HepG2 (cell line): Measurements from ENCODE around the gene FITM2. TPM values are rescaled to one million over a fixed set of nuclear protein-coding genes. Genes with fewer than 3 reads are reported as not detected.

Experiments used
- FIP1L1 ChIP-seq: fragments of 200-400 bp; formaldehyde crosslinking; IDR thresholded peaks from 2 replicates; pipeline ENCODE4 v1.6.1; 2018; ENCODE audit warnings: low read depth, mild to moderate bottlenecking, low read length, moderate library complexity, borderline replicate concordance; ENCODE audit not compliant: insufficient read depth
- FOXP1 ChIP-seq, 2 experiments: fragments of 450-650 bp in 1 of 2; IDR thresholded peaks; 2 replicates each; pipeline ENCODE4 v1.6.1; 2017 to 2018; ENCODE audit warnings: antibody characterized with exemption in 1 of 2
- GATA4 ChIP-seq: sonication (generic); IDR thresholded peaks from 2 replicates; pipeline ENCODE4 v1.6.1; 2016; ENCODE audit warnings: antibody characterized with exemption, low read depth, borderline replicate concordance
- HNF4G ChIP-seq, 2 experiments: sonication (generic) in 1 of 2; formaldehyde crosslinking in 1 of 2; IDR thresholded peaks; 2 replicates each; pipeline versions ENCODE4 v1.4.0 to v1.6.1; 2011 to 2020; ENCODE audit warnings: borderline replicate concordance in 2 of 2, low read depth in 2 of 2, mild to moderate bottlenecking in 2 of 2, low read length in 1 of 2, missing genetic modification reagents in 1 of 2, moderate library complexity in 1 of 2
- MTF2 ChIP-seq: sonication (generic); formaldehyde crosslinking; IDR thresholded peaks from 2 replicates; pipeline ENCODE4 v1.5.0; 2020; ENCODE audit warnings: missing genetic modification reagents, borderline replicate concordance
- NCOA2 ChIP-seq: sonication (generic); formaldehyde crosslinking; IDR thresholded peaks from 2 replicates; pipeline ENCODE4 v1.8.0; 2022; ENCODE audit warnings: inconsistent platforms
- NR1H2 ChIP-seq: sonication (generic); formaldehyde crosslinking; IDR thresholded peaks from 2 replicates; pipeline ENCODE4 v1.8.1; 2022; ENCODE audit warnings: low read depth, missing genetic modification reagents, borderline replicate concordance
- RAD51 ChIP-seq: fragments of 450-650 bp; IDR thresholded peaks from 2 replicates; pipeline ENCODE4 v1.6.1; 2016; ENCODE audit warnings: borderline replicate concordance
- SNAPC2 ChIP-seq: sonication (generic); formaldehyde crosslinking; IDR thresholded peaks from 2 replicates; pipeline ENCODE4 v1.8.1; 2022; ENCODE audit warnings: mild to moderate bottlenecking, missing genetic modification reagents
- TCF7 ChIP-seq: sonication (generic); IDR thresholded peaks from 2 replicates; pipeline ENCODE4 v1.6.1; 2016; ENCODE audit warnings: antibody characterized with exemption, low read depth
- ZFP82 ChIP-seq: sonication (generic); formaldehyde crosslinking; IDR thresholded peaks from 2 replicates; pipeline ENCODE4 v1.5.1; 2020; ENCODE audit warnings: mild to moderate bottlenecking, missing genetic modification reagents, borderline replicate concordance
- ZNF234 ChIP-seq: sonication (generic); formaldehyde crosslinking; conservative IDR thresholded peaks from 2 replicates; pipeline ENCODE4 v1.5.1; 2020; ENCODE audit warnings: mild to moderate bottlenecking, missing genetic modification reagents
- ZNF253 ChIP-seq: sonication (generic); formaldehyde crosslinking; IDR thresholded peaks from 2 replicates; pipeline ENCODE4 v1.8.0; 2022; ENCODE audit warnings: mild to moderate bottlenecking, missing genetic modification reagents, borderline replicate concordance
- ZNF256 ChIP-seq: sonication (generic); formaldehyde crosslinking; conservative IDR thresholded peaks from 2 replicates; pipeline ENCODE4 v1.4.0; 2020; ENCODE audit warnings: missing genetic modification reagents
- ZNF709 ChIP-seq: sonication (generic); formaldehyde crosslinking; IDR thresholded peaks from 2 replicates; pipeline ENCODE4 v1.5.0; 2020; ENCODE audit warnings: mild to moderate bottlenecking, missing genetic modification reagents
- ZNF776 ChIP-seq: sonication (generic); formaldehyde crosslinking; IDR thresholded peaks from 2 replicates; pipeline ENCODE4 v1.4.0; 2020; ENCODE audit warnings: mild to moderate bottlenecking, missing genetic modification reagents
- polyA plus RNA-seq, 8 experiments: library from polyadenylated mRNA; depleted of rRNA in 3 of 8; stranded (reverse) in 7 of 8; unstranded in 1 of 8; fragments of >200 nt; fragmentation: Illumina TruSeq in 4 of 8; extraction: Trizol in 4 of 8; gene quantifications; 2 replicates each; pipeline versions ENCODE4 v1.2.1 to v1.2.3, GENCODE V29; 2011 to 2016; ENCODE audit warnings: low read depth in 4 of 8, missing spikeins in 1 of 8, mixed read lengths in 1 of 8; ENCODE audit not compliant: insufficient read depth in 1 of 8
- total RNA-seq, 5 experiments: library from RNA; depleted of rRNA; stranded (reverse); fragments of >200 nt; fragmentation: Illumina TruSeq; extraction: Trizol; gene quantifications; 2 replicates each; pipeline ENCODE4 v1.2.3, GENCODE V29; 2016; ENCODE audit warnings: low read depth in 1 of 5
- TF ChIP-seq, protein P1 (sequence below): sonication (generic); formaldehyde crosslinking; IDR thresholded peaks from 2 replicates; pipeline ENCODE4 v1.5.1; 2020; ENCODE audit warnings: missing genetic modification reagents, mild to moderate bottlenecking, borderline replicate concordance
- TF ChIP-seq, protein P2 (sequence below): sonication (generic); formaldehyde crosslinking; IDR thresholded peaks from 2 replicates; pipeline ENCODE4 v1.8.0; 2022; ENCODE audit warnings: low read depth, missing genetic modification reagents
- TF ChIP-seq, protein P3 (sequence below): sonication (generic); formaldehyde crosslinking; IDR thresholded peaks from 2 replicates; pipeline ENCODE4 v1.5.0; 2020; ENCODE audit warnings: missing genetic modification reagents
- TF ChIP-seq, protein P4 (sequence below): sonication (generic); formaldehyde crosslinking; conservative IDR thresholded peaks from 2 replicates; pipeline ENCODE4 v1.5.0; 2020; ENCODE audit warnings: missing genetic modification reagents
- TF ChIP-seq, protein P5 (sequence below): sonication (generic); formaldehyde crosslinking; IDR thresholded peaks from 2 replicates; pipeline ENCODE4 v1.4.0; 2020; ENCODE audit warnings: missing genetic modification reagents

FITM2 gene
- total and polyA plus RNA-seq, 2 of the 13 experiments (the other 11 are each of a cell fraction or from before 2014, with no cell fraction given), result 9.6 to 24.5 TPM

DNA sequence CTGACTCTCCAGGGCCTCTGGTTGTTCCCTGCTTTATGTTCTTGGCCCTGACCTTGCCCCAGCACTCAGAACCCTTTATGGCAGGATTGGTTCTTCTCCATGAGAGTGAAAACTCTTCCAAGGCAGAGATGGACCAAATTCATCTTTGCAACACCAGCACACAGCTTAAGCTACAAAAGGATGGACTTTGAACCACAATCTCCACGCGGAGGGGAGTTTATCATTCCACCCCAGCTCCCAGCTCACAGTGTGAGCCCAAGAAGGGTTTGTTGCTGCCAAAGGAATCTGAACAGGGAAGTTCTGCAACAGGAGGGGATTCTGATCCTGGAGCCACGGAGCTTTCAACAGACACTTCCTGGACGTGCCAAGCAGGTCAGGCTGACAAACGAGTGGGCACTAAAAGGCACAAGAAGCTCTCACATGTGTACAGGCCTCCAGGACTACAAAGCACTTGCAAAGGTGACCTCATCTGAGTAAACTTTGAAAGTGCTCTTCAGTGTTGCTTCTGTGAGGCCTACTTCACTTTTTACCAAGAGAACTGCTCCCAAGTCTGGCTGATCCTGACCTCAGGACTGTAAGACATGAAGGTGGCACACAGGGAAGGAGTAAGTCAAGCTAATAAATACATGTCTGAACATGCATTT lies 8.9 kb downstream of the FITM2 start (continued):
- TF ChIP-seq ZNF253 (CRISPR knock-in tag) (no peak), ZNF256 (no peak; the same call in 1 of the 2 replicates), TCF7 (peak; percentile 91), ZFP82 (CRISPR knock-in tag) (no peak), ZNF234 (no peak), FIP1L1 (no peak), ZNF776 (CRISPR knock-in tag) (no peak), MTF2 (CRISPR knock-in tag) (no peak), GATA4 (peak; percentile 59; the same call in 1 of the 2 replicates), RAD51 (no peak), ZNF709 (CRISPR knock-in tag) (no peak), HNF4G (IDR thresholded peaks at IDR 0.05; ENCODE audit: borderline replicate concordance, low read depth, low read length) (peak; percentile 80), HNF4G (CRISPR knock-in tag; IDR thresholded peaks at IDR 0.05; ENCODE audit: borderline replicate concordance, low read depth) (peak; percentile 96), NR1H2 (CRISPR knock-in tag) (no peak), SNAPC2 (peak; percentile 76; the same call in 1 of the 2 replicates), FOXP1 (IDR thresholded peaks at IDR 0.05) (no peak), FOXP1 (CRISPR knock-in tag; IDR thresholded peaks at IDR 0.05) (peak; percentile 81), NCOA2 (CRISPR knock-in tag) (peak; percentile 73)
- TF ChIP-seq, protein P1, sequence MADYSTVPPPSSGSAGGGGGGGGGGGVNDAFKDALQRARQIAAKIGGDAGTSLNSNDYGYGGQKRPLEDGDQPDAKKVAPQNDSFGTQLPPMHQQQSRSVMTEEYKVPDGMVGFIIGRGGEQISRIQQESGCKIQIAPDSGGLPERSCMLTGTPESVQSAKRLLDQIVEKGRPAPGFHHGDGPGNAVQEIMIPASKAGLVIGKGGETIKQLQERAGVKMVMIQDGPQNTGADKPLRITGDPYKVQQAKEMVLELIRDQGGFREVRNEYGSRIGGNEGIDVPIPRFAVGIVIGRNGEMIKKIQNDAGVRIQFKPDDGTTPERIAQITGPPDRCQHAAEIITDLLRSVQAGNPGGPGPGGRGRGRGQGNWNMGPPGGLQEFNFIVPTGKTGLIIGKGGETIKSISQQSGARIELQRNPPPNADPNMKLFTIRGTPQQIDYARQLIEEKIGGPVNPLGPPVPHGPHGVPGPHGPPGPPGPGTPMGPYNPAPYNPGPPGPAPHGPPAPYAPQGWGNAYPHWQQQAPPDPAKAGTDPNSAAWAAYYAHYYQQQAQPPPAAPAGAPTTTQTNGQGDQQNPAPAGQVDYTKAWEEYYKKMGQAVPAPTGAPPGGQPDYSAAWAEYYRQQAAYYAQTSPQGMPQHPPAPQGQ (CRISPR knock-in tag), result no peak
- TF ChIP-seq, protein P2, sequence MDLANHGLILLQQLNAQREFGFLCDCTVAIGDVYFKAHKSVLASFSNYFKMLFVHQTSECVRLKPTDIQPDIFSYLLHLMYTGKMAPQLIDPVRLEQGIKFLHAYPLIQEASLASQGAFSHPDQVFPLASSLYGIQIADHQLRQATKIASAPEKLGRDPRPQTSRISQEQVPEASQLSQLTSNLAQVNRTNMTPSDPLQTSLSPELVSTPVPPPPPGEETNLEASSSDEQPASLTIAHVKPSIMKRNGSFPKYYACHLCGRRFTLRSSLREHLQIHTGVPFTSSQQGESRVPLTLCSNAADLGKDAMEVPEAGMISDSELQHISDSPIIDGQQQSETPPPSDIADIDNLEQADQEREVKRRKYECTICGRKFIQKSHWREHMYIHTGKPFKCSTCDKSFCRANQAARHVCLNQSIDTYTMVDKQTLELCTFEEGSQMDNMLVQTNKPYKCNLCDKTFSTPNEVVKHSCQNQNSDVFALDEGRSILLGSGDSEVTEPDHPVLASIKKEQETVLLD (CRISPR knock-in tag), result no peak
- TF ChIP-seq, protein P3, sequence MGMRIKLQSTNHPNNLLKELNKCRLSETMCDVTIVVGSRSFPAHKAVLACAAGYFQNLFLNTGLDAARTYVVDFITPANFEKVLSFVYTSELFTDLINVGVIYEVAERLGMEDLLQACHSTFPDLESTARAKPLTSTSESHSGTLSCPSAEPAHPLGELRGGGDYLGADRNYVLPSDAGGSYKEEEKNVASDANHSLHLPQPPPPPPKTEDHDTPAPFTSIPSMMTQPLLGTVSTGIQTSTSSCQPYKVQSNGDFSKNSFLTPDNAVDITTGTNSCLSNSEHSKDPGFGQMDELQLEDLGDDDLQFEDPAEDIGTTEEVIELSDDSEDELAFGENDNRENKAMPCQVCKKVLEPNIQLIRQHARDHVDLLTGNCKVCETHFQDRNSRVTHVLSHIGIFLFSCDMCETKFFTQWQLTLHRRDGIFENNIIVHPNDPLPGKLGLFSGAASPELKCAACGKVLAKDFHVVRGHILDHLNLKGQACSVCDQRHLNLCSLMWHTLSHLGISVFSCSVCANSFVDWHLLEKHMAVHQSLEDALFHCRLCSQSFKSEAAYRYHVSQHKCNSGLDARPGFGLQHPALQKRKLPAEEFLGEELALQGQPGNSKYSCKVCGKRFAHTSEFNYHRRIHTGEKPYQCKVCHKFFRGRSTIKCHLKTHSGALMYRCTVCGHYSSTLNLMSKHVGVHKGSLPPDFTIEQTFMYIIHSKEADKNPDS (CRISPR knock-in tag), result no peak
- TF ChIP-seq, protein P4, sequence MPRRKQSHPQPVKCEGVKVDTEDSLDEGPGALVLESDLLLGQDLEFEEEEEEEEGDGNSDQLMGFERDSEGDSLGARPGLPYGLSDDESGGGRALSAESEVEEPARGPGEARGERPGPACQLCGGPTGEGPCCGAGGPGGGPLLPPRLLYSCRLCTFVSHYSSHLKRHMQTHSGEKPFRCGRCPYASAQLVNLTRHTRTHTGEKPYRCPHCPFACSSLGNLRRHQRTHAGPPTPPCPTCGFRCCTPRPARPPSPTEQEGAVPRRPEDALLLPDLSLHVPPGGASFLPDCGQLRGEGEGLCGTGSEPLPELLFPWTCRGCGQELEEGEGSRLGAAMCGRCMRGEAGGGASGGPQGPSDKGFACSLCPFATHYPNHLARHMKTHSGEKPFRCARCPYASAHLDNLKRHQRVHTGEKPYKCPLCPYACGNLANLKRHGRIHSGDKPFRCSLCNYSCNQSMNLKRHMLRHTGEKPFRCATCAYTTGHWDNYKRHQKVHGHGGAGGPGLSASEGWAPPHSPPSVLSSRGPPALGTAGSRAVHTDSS (CRISPR knock-in tag), result no peak
- TF ChIP-seq, protein P5, sequence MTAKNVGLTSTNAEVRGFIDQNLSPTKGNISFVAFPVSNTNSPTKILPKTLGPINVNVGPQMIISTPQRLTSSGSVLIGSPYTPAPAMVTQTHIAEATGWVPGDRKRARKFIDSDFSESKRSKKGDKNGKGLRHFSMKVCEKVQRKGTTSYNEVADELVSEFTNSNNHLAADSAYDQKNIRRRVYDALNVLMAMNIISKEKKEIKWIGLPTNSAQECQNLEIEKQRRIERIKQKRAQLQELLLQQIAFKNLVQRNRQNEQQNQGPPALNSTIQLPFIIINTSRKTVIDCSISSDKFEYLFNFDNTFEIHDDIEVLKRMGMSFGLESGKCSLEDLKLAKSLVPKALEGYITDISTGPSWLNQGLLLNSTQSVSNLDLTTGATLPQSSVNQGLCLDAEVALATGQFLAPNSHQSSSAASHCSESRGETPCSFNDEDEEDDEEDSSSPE (CRISPR knock-in tag), result peak; percentile 37; the same call in 1 of the 2 replicates
